Muscle layer of colon (tissue), 2 donors: ENCODE data around the gene GPR34.
"Not testable (repeated sequence)": the region's sequence is repeated elsewhere in the genome, so short reads cannot be mapped to it uniquely, and the experiment has no call there.

ENCODE experiments used
- H3K27ac ChIP-seq: one replicate; pipeline ENCODE4 v1.7.0; 2013; ENCODE audit warnings: low read depth, mild to moderate bottlenecking, low read length, moderate library complexity
- H3K27me3 ChIP-seq, 2 donors: one replicate each; pipeline ENCODE4 v1.7.0; 2013; ENCODE audit warnings: low read length in 2 of 2, mild to moderate bottlenecking in 2 of 2; ENCODE audit not compliant: insufficient read depth in 2 of 2, control insufficient read depth in 1 of 2
- H3K36me3 ChIP-seq: one replicate; pipeline ENCODE4 v1.7.0; 2013; ENCODE audit warnings: mild to moderate bottlenecking, low read length; ENCODE audit not compliant: insufficient read depth
- H3K4me1 ChIP-seq: one replicate; pipeline ENCODE4 v1.7.0; 2013; ENCODE audit warnings: mild to moderate bottlenecking, low read length; ENCODE audit not compliant: insufficient read depth
- H3K4me3 ChIP-seq, 2 donors: one replicate each; pipeline ENCODE4 v1.7.0; 2013; ENCODE audit warnings: low read length in 2 of 2, low read depth in 1 of 2, mild to moderate bottlenecking in 1 of 2, moderate library complexity in 1 of 2
- H3K9ac ChIP-seq: one replicate; pipeline ENCODE4 v1.7.0; 2013; ENCODE audit warnings: low read length
- H3K9me3 ChIP-seq: one replicate; pipeline ENCODE4 v1.7.0; 2013; ENCODE audit warnings: mild to moderate bottlenecking, low read length
- donor health status: abdominal sarcoma.
- donor health status: Adenocarcinoma of cecum.

The GPR34 gene

GRCh38 chrX:41695426-41695825 is 6.7 kb downstream of the GPR34 start:
- Histone ChIP-seq H3K27me3 (no peaks in the 10 kb centered on the region), H3K9ac (no peak overlapping the region), H3K4me3 (no peak overlapping the region), H3K9me3 (no peaks in the 10 kb centered on the region), H3K4me1 (no peaks in the 10 kb centered on the region), H3K36me3 (no peaks in the 10 kb centered on the region), H3K27ac (no peak overlapping the region)

DNA sequence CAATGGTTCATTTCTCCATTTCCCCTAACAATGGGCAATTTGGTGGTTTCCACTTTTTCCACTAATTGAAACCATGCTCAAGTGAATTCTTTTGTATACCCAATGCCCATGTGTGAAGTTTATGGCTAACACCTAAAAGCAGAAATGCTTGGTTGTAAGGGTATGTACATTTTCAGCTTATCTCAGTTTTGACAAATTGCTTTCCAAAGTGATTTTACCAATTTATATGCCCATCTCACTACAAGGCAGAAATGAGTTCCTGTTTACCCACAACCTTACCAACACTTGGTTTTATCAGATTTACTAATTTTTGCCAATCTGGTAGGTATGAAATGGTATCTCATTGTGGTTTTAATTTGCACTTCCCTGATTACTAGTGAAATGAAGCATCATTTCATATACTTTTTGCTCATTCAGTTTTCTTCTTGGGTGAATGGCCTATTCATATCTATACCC is 14.8 kb downstream of the GPR34 start:
- no peaks in the 10 kb centered on the region for H3K4me1 ChIP-seq
- no peak overlapping the region for H3K9ac ChIP-seq
- H3K27me3 ChIP-seq = no peaks in the 10 kb centered on the region
- no peaks in the 10 kb centered on the region for H3K9me3 ChIP-seq
- H3K27ac ChIP-seq = no peak overlapping the region
- H3K36me3 ChIP-seq = no peaks in the 10 kb centered on the region
- H3K4me3 ChIP-seq = no peak overlapping the region

GRCh38 chrX:41705042-41705441 is 16.3 kb downstream of the GPR34 start:
- Histone ChIP-seq H3K9ac (no peak overlapping the region), H3K27ac (no peak overlapping the region), H3K36me3 (no peaks in the 10 kb centered on the region), H3K4me3 (no peak overlapping the region), H3K9me3 (no peaks in the 10 kb centered on the region), H3K4me1 (no peaks in the 10 kb centered on the region), H3K27me3 (no peaks in the 10 kb centered on the region)

DNA sequence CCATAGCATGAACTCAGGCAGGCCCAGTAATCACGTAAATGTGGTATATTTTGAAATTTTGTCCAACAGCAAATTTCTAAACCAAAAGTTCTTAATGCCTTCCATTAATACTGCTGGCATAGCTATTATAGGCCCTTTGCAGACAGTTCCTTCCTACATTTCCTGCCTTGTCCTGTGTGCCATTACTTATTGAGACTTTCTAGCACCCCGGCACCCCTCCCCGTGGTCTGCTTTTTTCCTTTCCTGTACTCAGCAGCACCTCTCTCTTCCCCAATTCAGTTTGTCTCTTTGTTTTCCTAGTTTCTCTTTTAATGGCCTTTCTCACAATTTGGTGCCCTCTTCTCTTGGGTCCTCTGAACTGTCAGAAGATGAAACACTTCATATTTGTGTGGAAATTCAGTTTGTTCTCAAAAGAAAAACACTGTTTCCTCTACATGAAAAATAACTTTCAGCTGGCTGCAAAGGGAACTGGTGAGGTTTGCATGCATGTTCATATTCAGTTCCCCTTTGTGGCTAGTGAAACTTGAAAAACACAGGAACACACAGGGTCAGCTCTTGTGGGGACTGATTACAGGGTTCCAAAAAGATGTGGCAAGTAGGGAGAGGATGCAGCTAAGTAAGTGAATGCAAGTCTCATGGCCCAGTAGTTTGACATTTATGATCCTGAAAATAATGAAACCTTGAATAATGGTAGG is 17.1 kb downstream of the GPR34 start:
- Histone ChIP-seq H3K4me3 (no peak overlapping the region), H3K9me3 (no peaks in the 10 kb centered on the region), H3K9ac (no peak overlapping the region), H3K27ac (no peak overlapping the region), H3K4me1 (no peaks in the 10 kb centered on the region), H3K36me3 (no peaks in the 10 kb centered on the region), H3K27me3 (no peaks in the 10 kb centered on the region)

GRCh38 chrX:41707218-41707617 is 18.4 kb downstream of the GPR34 start:
- no peaks in the 10 kb centered on the region for H3K27me3 ChIP-seq
- H3K27ac ChIP-seq = no peak overlapping the region
- no peaks in the 10 kb centered on the region for H3K36me3 ChIP-seq
- no peaks in the 10 kb centered on the region for H3K9me3 ChIP-seq
- H3K4me1 ChIP-seq = no peaks in the 10 kb centered on the region
- H3K9ac ChIP-seq = no peak overlapping the region
- no peak overlapping the region for H3K4me3 ChIP-seq

DNA sequence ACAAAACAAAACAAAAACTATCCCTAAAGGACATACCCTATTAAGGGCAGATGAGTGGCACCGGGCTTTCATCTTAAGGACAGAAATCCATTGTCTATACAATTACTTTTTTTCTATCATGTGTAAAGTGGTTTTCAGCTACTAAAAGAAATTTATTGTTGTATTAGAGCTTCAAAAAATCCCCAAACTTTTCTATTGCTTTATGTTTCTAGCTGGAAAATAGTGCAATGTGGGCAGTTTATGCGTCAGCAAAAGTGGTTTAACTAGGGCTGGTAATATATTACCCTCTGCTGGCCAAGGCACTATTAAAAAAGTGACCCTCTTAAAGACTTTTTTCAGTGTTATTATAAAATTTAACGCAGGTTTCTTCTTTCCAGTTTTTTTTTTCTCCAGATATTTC is 19.7 kb downstream of the GPR34 start:
- Histone ChIP-seq H3K9me3 (no peaks in the 10 kb centered on the region), H3K27ac (no peak overlapping the region), H3K4me1 (no peaks in the 10 kb centered on the region), H3K9ac (no peak overlapping the region), H3K4me3 (no peak overlapping the region), H3K36me3 (no peaks in the 10 kb centered on the region), H3K27me3 (no peaks in the 10 kb centered on the region)

- no peaks in the 10 kb centered on the region for H3K4me1 ChIP-seq
- H3K9me3 ChIP-seq = no peaks in the 10 kb centered on the region
- H3K9ac ChIP-seq = no peak overlapping the region
- H3K4me3 ChIP-seq = no peak overlapping the region
- H3K36me3 ChIP-seq = no peaks in the 10 kb centered on the region
- H3K27ac ChIP-seq = no peak overlapping the region
- no peaks in the 10 kb centered on the region for H3K27me3 ChIP-seq
Observed at GRCh38 chrX:41711021-41711667, 22.4 kb downstream of the GPR34 start.

DNA sequence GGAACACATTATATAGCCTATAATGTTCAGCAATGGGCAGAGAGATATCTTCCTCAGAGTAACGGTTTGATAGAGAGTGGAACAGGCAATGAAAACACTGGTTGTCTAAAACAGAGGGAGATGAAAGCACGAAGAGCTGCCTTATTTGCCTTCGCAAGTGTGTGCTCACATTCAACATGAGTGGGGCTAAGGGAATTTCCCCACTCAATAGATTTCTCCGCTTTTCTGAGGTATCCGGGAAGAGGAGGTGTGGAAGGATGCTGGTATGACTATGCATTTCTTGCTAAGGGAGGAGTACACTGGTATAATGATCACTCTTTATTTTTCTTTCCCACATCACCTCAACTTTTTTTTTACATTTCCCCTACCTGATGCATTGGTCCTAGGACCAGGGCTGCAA is 27.4 kb downstream of the GPR34 start:
- Histone ChIP-seq H3K4me1 (no peaks in the 10 kb centered on the region), H3K9ac (no peak overlapping the region), H3K9me3 (peaks cover 7% of the 10 kb centered on the region), H3K27me3 (no peaks in the 10 kb centered on the region), H3K36me3 (no peaks in the 10 kb centered on the region), H3K27ac (no peak overlapping the region), H3K4me3 (no peak overlapping the region)

- Histone ChIP-seq H3K4me3 (no peak overlapping the region), H3K9ac (no peak overlapping the region), H3K27ac (no peak overlapping the region), H3K4me1 (no peaks in the 10 kb centered on the region), H3K36me3 (no peaks in the 10 kb centered on the region), H3K9me3 (peaks cover 7% of the 10 kb centered on the region), H3K27me3 (no peaks in the 10 kb centered on the region)
Observed at GRCh38 chrX:41716767-41717473, 28.1 kb downstream of the GPR34 start.

DNA sequence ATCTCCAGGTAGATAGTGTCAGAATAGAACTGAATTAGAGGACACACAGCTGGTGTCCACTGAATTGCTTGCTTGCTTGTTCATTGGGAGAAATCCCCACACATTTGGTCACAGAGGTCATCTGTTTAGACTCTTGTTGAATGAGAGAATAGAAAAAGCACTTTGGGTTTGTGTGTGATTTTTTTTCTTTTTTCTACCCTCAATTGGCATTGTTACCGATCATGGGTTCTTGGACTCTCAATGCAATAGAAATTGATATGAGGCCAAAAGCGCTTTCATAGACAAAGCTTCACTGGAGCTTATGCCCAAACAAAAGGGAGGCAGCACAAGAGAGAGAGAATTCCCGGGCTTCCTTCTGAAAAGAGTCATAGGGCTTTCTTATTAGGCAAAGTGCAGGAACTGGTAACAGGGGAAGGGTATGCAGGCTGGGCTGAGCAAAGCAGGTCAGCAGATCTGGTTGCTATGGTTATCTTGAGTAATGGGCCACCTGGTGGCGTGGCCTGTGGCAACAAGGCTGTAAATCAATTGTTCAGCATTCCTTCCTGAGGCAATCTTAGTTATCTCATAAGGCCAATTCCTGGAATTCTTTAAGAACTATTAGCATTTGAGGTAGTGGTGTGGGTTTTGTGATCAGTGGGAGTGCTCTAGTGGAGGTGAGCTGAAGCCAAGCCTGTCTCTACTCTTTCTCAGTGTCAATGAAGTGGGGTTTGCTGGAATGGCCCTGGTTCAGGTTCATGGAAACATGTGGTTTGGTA is 29.9 kb downstream of the GPR34 start:
- H3K4me3 ChIP-seq = no peak overlapping the region

GRCh38 chrX:41719610-41720009 is 30.8 kb downstream of the GPR34 start:
- H3K27ac ChIP-seq, H3K9me3 ChIP-seq, H3K4me3 ChIP-seq, H3K36me3 ChIP-seq, H3K27me3 ChIP-seq, H3K9ac ChIP-seq, H3K4me1 ChIP-seq: not testable (repeated sequence)

More for the DNA sequence above, 29.9 kb downstream of the GPR34 start:
- Histone ChIP-seq H3K27me3 (no peaks in the 10 kb centered on the region), H3K4me1 (no peaks in the 10 kb centered on the region), H3K27ac (no peak overlapping the region), H3K36me3 (no peaks in the 10 kb centered on the region), H3K9me3 (peaks cover 7% of the 10 kb centered on the region), H3K9ac (no peak overlapping the region)
